Prostate gland (tissue), 2 donors: ENCODE data around the gene RHOT2. TPM values are rescaled to one million over a fixed set of nuclear protein-coding genes. Genes with fewer than 3 reads are reported as not detected.

ENCODE experiments used
- DNase-seq: peaks from one replicate; pipeline ENCODE4 v3.0.0-alpha.2; 2019; ENCODE audit warnings: low spot score
- H3K27ac ChIP-seq, 2 donors: fragments of 200-600 bp; sonication (generic); 2 replicates each; pipeline ENCODE4 v1.5.1; 2017 to 2019
- H3K27me3 ChIP-seq: fragments of 200-600 bp; sonication (generic); replicated peaks from 2 replicates; pipeline ENCODE4 v1.5.1; 2019; ENCODE audit not compliant: insufficient read depth
- H3K36me3 ChIP-seq, 2 donors: fragments of 200-600 bp; sonication (generic); 1 replicate in 1 of 2; 2 replicates in 1 of 2; pipeline versions ENCODE4 v1.5.1 to v1.8.1; 2017 to 2019
- H3K4me1 ChIP-seq: fragments of 200-600 bp; sonication (generic); replicated peaks from 2 replicates; pipeline ENCODE4 v1.5.1; 2019
- H3K4me3 ChIP-seq, 2 donors: fragments of 200-600 bp; sonication (generic); 2 replicates each; pipeline ENCODE4 v1.5.1; 2017 to 2019
- H3K9me3 ChIP-seq: fragments of 200-600 bp; sonication (generic); 2 replicates; pipeline ENCODE4 v1.5.1; 2017
- CTCF ChIP-seq, 4 experiments: fragments of 200-600 bp in 2 of 4; fragments of 450-650 bp in 2 of 4; sonication (generic) in 2 of 4; IDR thresholded peaks; 1 replicate in 3 of 4; 2 replicates in 1 of 4; pipeline ENCODE4 v1.5.1; 2016 to 2019; ENCODE audit warnings: antibody characterized with exemption in 4 of 4, mild to moderate bottlenecking in 2 of 4, moderate library complexity in 2 of 4
- POLR2A ChIP-seq: fragments of 450-650 bp; IDR thresholded peaks from one replicate; pipeline ENCODE4 v1.6.1; 2016; ENCODE audit warnings: antibody characterized with exemption, mild to moderate bottlenecking
- POLR2AphosphoS5 ChIP-seq: sonication (generic); formaldehyde crosslinking; IDR thresholded peaks from one replicate; pipeline ENCODE4 v1.6.1; 2017; ENCODE audit warnings: antibody characterized with exemption
- WGBS: methylation state at CpG from one replicate; pipeline ENCODE4 v1.1.5; 2018; 5-methylcytosine and 5-hydroxymethylcytosine counted together
- intact Hi-C: fragments of 100-400 bp; cut with DNase I; formaldehyde crosslinking; loops from one replicate; pipeline ENCODE4 v1.14.2; 2022
- total RNA-seq, 2 donors: library from RNA; depleted of rRNA; stranded (reverse); fragments of >200 nt; gene quantifications; one replicate each; pipeline ENCODE4 v1.1.0, GENCODE V29; 2016

Gene RHOT2
- total RNA-seq, 2 donors from 2014 or later = 101 to 169 TPM

GRCh38 chr16:679814-680624 lies 12.1 kb downstream of the RHOT2 start, which contains the start of gene STUB1:
TSS of gene STUB1 (plus strand) at chr16:680410. CDS start at chr16:680526, 116 bp downstream.
- peaks cover 7 to 10% of the 10 kb centered on the region in 2 donors for H3K36me3 ChIP-seq
- DNase-seq = peak; percentile 84
- intact Hi-C loops = no loop called here
- peak within 1 kb of the TSS; percentile 69 to 82 for H3K4me3 ChIP-seq
- peak within 1 kb of the TSS; percentile 88 to 93 for H3K27ac ChIP-seq
- H3K27me3 ChIP-seq = no peaks in the 10 kb centered on the region
- peak in 1 of 4 experiments; percentile 34 for TF ChIP-seq CTCF (IDR thresholded peaks at IDR 0.05)
- peak; percentile 37 for TF ChIP-seq POLR2AphosphoS5
- TF ChIP-seq POLR2A = no peak
- 4% methylated on average over 69 of the region's 91 CpGs for WGBS
- no peaks in the 10 kb centered on the region for H3K9me3 ChIP-seq
- H3K4me1 ChIP-seq = peaks cover 22% of the 10 kb centered on the region

GRCh38 chr16:680625-680945 lies 12.7 kb downstream of the RHOT2 start:
- Histone ChIP-seq H3K4me1 (peaks cover 25% of the 10 kb centered on the region), H3K4me3 (peak overlapping the region; percentile 69 to 82), H3K27ac (peak overlapping the region; percentile 88 to 93), H3K27me3 (no peaks in the 10 kb centered on the region), H3K9me3 (no peaks in the 10 kb centered on the region), H3K36me3 (peaks cover 7 to 10% of the 10 kb centered on the region in 2 donors)
- intact Hi-C loops = no loop called here
- no peak for DNase-seq
- WGBS = 2% methylated on average over 27 of the region's 38 CpGs
- TF ChIP-seq CTCF (IDR thresholded peaks at IDR 0.05) (no peak), POLR2AphosphoS5 (no peak), POLR2A (no peak)

- 42% methylated on average over 44 of the region's 44 CpGs for WGBS
- H3K4me3 ChIP-seq = peak overlapping the region; percentile 69 to 82
- H3K4me1 ChIP-seq = peaks cover 25% of the 10 kb centered on the region
- H3K36me3 ChIP-seq = peaks cover 7 to 10% of the 10 kb centered on the region in 2 donors
- no peak for TF ChIP-seq POLR2AphosphoS5
- TF ChIP-seq POLR2A = no peak
- no peak for TF ChIP-seq CTCF (IDR thresholded peaks at IDR 0.05)
- no peak for DNase-seq
- intact Hi-C loops = no loop called here
- peak overlapping the region; percentile 88 to 93 for H3K27ac ChIP-seq
- H3K27me3 ChIP-seq = no peaks in the 10 kb centered on the region
- no peaks in the 10 kb centered on the region for H3K9me3 ChIP-seq
Measured at GRCh38 chr16:680967-681745, 13.2 kb downstream of the RHOT2 start.

GRCh38 chr16:681746-682427 lies 14.0 kb downstream of the RHOT2 start:
- H3K27ac ChIP-seq = no peak overlapping the region
- peaks cover 25% of the 10 kb centered on the region for H3K4me1 ChIP-seq
- peaks cover 7 to 10% of the 10 kb centered on the region in 2 donors for H3K36me3 ChIP-seq
- TF ChIP-seq POLR2AphosphoS5 = no peak
- TF ChIP-seq CTCF (IDR thresholded peaks at IDR 0.05) = no peak
- TF ChIP-seq POLR2A = no peak
- 73% methylated on average over 26 of the region's 28 CpGs for WGBS
- DNase-seq = no peak
- H3K4me3 ChIP-seq = no peak overlapping the region
- H3K9me3 ChIP-seq = no peaks in the 10 kb centered on the region
- intact Hi-C loops = no loop called here
- no peaks in the 10 kb centered on the region for H3K27me3 ChIP-seq
